Measurements from ENCODE around the gene CCNH.

CCNH gene

DNA sequence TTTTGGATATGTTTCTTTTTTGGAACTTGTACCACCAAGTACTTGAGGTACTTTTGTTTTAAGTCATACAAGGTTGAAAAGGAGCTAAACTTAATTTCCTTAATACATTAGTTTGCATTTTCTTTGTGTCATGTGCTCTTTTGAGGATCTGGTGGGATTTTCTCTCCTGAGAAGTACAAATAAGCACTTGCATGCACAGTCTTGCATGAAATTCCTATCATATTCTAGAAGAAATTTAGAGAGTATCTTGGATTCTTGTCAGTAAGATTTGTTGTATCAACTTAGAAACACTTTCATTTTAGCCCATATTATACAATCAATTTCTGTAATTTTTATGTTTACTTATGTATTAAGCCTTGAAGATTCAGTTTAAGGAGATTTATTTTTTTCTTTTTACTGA lies 64.9 kb downstream of the CCNH start:
- TF ChIP-seq CTCF (IDR thresholded peaks at IDR 0.05; ENCODE audit: borderline replicate concordance, insufficient read depth, low read depth, low read length), result no peak

GRCh38 chr5:87347272-87347671 lies 65.5 kb downstream of the CCNH start:
- no peak for TF ChIP-seq CTCF (IDR thresholded peaks at IDR 0.05; ENCODE audit: borderline replicate concordance, insufficient read depth, low read depth, low read length)
- no peak overlapping the region for H3K4me3 ChIP-seq (ENCODE audit: low read depth, low read length)

More for the DNA sequence above, 64.9 kb downstream of the CCNH start:
- no peak overlapping the region for H3K4me3 ChIP-seq (ENCODE audit: low read depth, low read length)

All from GM12875 (cell line).